ENCODE measurements around the gene LRMDA.
"Not testable (repeated sequence)": the region's sequence is repeated elsewhere in the genome, so short reads cannot be mapped to it uniquely, and the experiment has no call there.

LRMDA gene

DNA sequence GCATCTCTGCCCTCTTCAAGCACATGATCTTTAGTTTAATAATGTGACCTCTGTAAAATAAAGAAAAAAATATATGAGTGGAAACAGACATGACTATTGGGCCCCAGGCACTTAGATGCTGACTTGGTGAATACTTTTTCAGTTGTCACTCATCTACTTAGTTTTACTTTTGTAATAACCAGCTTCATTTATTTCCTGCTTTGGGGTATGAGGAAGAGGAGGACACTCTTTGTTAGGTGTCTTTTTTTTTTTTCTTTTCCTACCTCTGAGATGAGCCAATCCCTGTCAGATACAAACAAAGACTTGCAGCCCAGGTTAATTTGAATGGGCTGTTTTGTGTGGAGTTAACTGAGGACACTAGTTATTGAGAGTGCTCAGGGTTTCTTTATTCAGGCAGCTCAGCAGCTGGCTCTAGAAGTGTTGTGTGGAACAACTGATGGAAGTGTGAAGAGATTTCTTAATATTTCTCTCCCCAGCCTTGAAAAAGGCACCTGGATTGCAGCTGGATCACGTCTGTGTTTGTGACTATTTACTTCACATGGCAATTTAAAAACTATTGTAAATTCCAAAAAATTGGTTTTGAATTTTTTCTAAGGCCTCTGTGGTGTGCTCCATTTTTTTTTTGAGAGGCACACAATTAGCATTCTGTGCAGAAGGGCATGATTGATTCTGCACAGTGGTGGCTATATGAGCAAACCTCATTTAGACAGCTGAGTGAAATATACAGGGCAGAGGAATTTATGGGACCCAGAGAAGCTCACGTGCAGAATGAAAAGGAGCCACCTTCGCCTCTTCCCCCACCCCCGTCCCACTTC lies 333.8 kb downstream of the LRMDA start:
- Histone ChIP-seq H3K27me3 (ENCODE audit: control insufficient read depth, insufficient read depth, low read length) (no peaks in the 10 kb centered on the region), H3K4me1 (ENCODE audit: control insufficient read depth, low read depth, low read length) (peaks cover 9% of the 10 kb centered on the region), H3K4me3 (ENCODE audit: low read length) (no peak overlapping the region), H3K9me3 (ENCODE audit: control insufficient read depth, low read depth, low read length) (no peaks in the 10 kb centered on the region), H3K9ac (ENCODE audit: low read length) (no peak overlapping the region), H3K36me3 (ENCODE audit: control insufficient read depth, low read depth, low read length) (no peaks in the 10 kb centered on the region), H3K27ac (ENCODE audit: low read length) (no peak overlapping the region)

DNA sequence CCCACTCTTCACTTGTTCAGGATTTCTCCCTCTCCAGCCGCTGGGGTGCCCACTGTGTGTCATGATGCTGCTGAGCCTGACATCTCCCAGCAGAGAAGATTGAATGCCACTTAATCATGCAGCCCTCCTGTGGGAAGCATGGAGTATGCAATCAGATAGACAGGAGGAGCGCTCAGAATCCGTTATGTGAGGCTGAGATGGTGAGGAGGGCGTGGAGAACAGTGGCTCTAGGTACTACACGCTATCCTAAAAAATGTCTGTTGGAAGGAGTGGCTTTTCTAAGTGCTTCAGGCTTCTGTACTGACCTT lies 334.3 kb downstream of the LRMDA start:
- Histone ChIP-seq H3K4me3 (ENCODE audit: low read length) (no peak overlapping the region), H3K36me3 (ENCODE audit: control insufficient read depth, low read depth, low read length) (no peaks in the 10 kb centered on the region), H3K27me3 (ENCODE audit: control insufficient read depth, insufficient read depth, low read length) (no peaks in the 10 kb centered on the region), H3K27ac (ENCODE audit: low read length) (no peak overlapping the region), H3K9ac (ENCODE audit: low read length) (no peak overlapping the region), H3K4me1 (ENCODE audit: control insufficient read depth, low read depth, low read length) (peaks cover 9% of the 10 kb centered on the region), H3K9me3 (ENCODE audit: control insufficient read depth, low read depth, low read length) (no peaks in the 10 kb centered on the region)

GRCh38 chr10:75766106-75766505 lies 334.7 kb downstream of the LRMDA start:
- Histone ChIP-seq H3K9me3 (ENCODE audit: control insufficient read depth, low read depth, low read length) (no peaks in the 10 kb centered on the region), H3K4me3 (ENCODE audit: low read length) (no peak overlapping the region), H3K27ac (ENCODE audit: low read length) (no peak overlapping the region), H3K36me3 (ENCODE audit: control insufficient read depth, low read depth, low read length) (no peaks in the 10 kb centered on the region), H3K9ac (ENCODE audit: low read length) (no peak overlapping the region), H3K27me3 (ENCODE audit: control insufficient read depth, insufficient read depth, low read length) (no peaks in the 10 kb centered on the region), H3K4me1 (ENCODE audit: control insufficient read depth, low read depth, low read length) (peaks cover 9% of the 10 kb centered on the region)

DNA sequence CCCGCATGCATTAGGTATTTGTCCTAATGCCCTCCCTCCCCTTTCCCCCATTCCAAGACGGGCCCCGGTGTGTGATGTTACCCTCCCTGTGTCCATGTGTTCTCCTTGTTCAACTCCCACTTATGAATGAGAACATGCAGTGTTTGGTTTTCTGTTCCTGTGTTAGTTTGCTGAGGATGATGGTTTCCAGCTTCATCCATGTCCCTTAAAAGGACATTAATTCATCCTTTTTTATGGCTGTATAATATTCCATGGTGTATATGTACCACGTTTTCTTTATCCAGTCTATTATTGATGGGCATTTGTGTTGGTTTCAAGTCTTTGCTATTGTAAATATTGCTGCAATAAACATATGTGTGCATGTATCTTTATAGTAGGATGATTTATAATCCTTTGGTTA lies 335.3 kb downstream of the LRMDA start:
- not testable (repeated sequence) for H3K36me3 ChIP-seq (ENCODE audit: control insufficient read depth, low read depth, low read length); H3K9ac ChIP-seq (ENCODE audit: low read length); H3K4me1 ChIP-seq (ENCODE audit: control insufficient read depth, low read depth, low read length); H3K27me3 ChIP-seq (ENCODE audit: control insufficient read depth, insufficient read depth, low read length); H3K9me3 ChIP-seq (ENCODE audit: control insufficient read depth, low read depth, low read length); H3K27ac ChIP-seq (ENCODE audit: low read length); H3K4me3 ChIP-seq (ENCODE audit: low read length)

DNA sequence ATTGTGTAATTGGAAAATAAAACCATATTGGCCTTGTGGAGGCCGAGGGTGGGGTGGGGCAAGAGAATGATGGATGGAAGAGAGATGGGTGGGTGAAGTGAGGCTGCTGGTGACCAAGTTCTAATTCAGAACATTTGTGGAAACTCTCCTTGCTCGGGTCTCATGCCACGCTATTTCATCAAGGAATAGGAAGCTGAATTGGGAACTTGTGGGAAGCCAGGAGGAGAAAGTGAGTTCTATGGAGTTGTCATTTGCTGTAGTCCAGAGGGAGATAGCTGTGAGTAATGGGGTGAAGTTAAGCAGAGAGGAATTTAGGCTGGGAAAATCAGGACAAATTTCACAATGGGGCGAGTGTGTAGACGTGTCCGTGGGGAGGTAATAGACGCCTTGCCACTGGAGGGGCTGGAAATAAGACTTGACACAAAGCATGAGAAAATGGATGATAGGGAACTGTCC lies 339.2 kb downstream of the LRMDA start:
- Histone ChIP-seq H3K4me3 (ENCODE audit: low read length) (no peak overlapping the region), H3K4me1 (ENCODE audit: control insufficient read depth, low read depth, low read length) (peaks cover 1% of the 10 kb centered on the region), H3K27ac (ENCODE audit: low read length) (no peak overlapping the region)

DNA sequence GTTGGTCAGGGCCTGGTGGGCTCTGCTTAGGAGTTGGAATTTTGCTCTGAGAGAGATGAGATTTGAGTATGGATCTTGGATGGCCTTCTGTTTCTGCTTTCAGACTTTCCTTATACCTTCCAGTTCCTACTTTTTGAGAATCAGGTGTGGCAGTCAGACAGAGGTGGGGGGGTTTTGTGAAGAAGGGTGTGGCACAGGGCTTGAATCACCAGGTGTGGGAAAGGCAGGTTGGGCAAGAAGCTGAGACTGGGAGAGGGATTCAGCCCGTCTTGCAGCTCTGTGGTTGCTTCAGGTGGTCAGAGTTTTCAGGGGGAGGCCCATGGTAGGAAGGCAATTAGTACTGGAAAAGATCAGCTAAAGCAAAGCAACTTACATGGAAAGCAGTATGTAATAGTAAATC lies 340.2 kb downstream of the LRMDA start:
- Histone ChIP-seq H3K27me3 (ENCODE audit: control insufficient read depth, insufficient read depth, low read length) (no peaks in the 10 kb centered on the region), H3K27ac (ENCODE audit: low read length) (no peak overlapping the region), H3K9ac (ENCODE audit: low read length) (no peak overlapping the region), H3K36me3 (ENCODE audit: control insufficient read depth, low read depth, low read length) (no peaks in the 10 kb centered on the region), H3K9me3 (ENCODE audit: control insufficient read depth, low read depth, low read length) (no peaks in the 10 kb centered on the region), H3K4me3 (ENCODE audit: low read length) (no peak overlapping the region), H3K4me1 (ENCODE audit: control insufficient read depth, low read depth, low read length) (no peaks in the 10 kb centered on the region)

More for the DNA sequence above, 339.2 kb downstream of the LRMDA start:
- Histone ChIP-seq H3K9ac (ENCODE audit: low read length) (no peak overlapping the region), H3K36me3 (ENCODE audit: control insufficient read depth, low read depth, low read length) (no peaks in the 10 kb centered on the region), H3K27me3 (ENCODE audit: control insufficient read depth, insufficient read depth, low read length) (no peaks in the 10 kb centered on the region), H3K9me3 (ENCODE audit: control insufficient read depth, low read depth, low read length) (no peaks in the 10 kb centered on the region)

DNA sequence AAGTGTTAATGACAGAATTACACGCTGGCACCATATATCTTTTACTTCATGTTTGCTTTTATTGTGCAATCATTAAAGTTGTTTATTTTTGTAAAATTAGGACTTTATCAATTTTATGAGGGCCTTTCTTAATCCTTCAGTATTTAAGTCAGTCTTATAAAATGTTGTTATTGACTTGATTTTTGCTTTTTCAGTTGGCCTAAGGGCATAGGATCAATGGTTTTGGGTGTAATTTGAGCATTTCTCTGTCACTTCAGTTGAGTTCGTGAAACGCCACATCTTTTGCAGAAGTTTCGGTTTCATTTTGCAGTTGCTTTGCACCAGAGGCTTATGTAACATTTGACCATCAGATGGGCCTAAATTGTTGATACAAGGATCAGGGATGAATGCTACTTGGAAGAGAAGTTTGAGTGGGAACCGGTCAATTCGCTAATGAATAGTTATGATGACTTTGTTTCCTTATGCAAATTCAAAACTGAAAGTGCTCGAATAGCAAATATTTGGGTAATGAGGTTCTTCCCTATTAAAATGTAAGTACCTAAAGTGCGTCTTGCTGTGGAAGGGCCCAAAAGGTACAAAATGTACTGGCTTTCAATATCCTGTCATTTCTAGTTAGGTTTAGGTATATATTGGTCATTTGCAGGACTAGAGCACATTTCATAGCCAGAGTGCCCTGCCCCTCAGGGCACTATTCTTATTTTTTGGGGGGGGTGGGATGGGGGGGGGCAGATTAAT lies 340.9 kb downstream of the LRMDA start:
- H3K4me3 ChIP-seq (ENCODE audit: low read length) = no peak overlapping the region
- no peaks in the 10 kb centered on the region for H3K27me3 ChIP-seq (ENCODE audit: control insufficient read depth, insufficient read depth, low read length)
- H3K9ac ChIP-seq (ENCODE audit: low read length) = no peak overlapping the region
- no peak overlapping the region for H3K27ac ChIP-seq (ENCODE audit: low read length)
- no peaks in the 10 kb centered on the region for H3K36me3 ChIP-seq (ENCODE audit: control insufficient read depth, low read depth, low read length)
- H3K4me1 ChIP-seq (ENCODE audit: control insufficient read depth, low read depth, low read length) = no peaks in the 10 kb centered on the region
- H3K9me3 ChIP-seq (ENCODE audit: control insufficient read depth, low read depth, low read length) = no peaks in the 10 kb centered on the region

DNA sequence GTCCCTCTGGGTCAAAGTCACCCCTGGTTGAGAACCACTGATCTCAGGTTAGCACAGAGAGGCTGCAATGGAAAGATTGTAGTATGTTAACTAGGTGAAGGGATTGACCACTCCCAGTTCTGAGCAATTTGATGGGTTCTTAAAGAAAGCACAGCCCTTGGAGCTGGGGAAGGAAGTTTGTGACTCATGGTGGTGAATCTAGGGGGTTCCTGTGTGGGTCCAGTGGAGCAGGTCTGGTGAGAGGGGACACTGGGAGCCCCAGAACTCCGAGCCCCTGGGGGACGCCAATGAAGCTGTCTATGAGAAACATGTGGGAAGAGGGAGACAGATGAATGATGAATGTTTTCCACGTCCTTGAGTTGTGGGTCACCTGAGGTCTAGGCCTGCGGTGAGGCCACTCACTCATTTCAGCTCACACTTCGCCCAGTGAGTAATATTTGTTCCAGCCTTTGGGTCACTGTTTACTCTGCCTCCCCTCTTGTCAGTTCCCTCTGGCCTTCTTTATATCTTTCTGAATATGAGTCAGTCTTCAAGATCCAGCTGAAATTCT lies 341.9 kb downstream of the LRMDA start:
- H3K4me1 ChIP-seq (ENCODE audit: control insufficient read depth, low read depth, low read length) = no peaks in the 10 kb centered on the region
- H3K36me3 ChIP-seq (ENCODE audit: control insufficient read depth, low read depth, low read length) = no peaks in the 10 kb centered on the region
- H3K27ac ChIP-seq (ENCODE audit: low read length) = no peak overlapping the region
- H3K4me3 ChIP-seq (ENCODE audit: low read length) = no peak overlapping the region
- no peak overlapping the region for H3K9ac ChIP-seq (ENCODE audit: low read length)
- H3K9me3 ChIP-seq (ENCODE audit: control insufficient read depth, low read depth, low read length) = no peaks in the 10 kb centered on the region
- H3K27me3 ChIP-seq (ENCODE audit: control insufficient read depth, insufficient read depth, low read length) = no peaks in the 10 kb centered on the region

DNA sequence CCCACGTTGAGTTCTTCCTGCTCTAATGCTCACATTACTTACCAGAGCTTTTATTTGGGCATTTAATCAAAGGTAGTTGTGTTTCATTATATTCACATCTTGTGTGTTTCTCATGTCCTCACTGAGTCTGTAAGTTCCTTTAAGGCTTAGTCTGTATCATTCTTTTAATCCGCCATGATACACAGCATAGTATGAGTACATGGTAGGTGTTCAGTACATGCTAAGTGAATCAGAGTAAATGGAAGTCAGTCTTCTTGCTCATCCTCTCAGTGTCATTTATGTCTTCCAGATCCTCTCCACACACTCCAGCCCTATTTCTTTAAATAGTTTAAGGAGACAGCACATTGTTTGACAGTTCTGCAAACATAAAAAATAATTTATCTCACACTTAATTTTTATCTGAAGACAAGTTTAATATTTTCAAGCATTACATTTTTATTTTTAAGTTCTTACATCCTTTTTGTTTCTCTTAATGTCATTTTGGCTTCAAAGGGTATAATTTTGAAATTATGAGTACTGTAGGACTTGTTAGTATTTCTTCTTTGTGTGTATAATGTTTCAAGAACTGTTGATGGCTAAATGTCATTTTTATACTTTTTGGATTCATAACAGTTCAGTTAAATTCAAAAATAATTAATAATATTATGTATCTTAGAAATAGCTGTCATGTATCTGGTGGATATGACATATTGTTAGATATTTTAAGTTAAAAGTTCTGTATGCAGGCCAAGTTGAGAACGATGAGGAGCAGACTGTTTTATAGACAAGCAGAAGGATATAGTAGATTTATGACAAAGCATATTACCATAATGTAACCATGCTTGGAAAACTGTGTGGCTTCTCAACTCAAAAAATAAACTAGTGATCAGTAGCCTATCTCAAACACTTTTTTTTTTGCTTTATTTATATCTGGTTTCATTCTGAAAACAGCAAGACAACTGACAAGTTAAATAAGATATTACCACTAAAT lies 342.7 kb downstream of the LRMDA start:
- Histone ChIP-seq H3K4me1 (ENCODE audit: control insufficient read depth, low read depth, low read length) (no peaks in the 10 kb centered on the region), H3K9ac (ENCODE audit: low read length) (no peak overlapping the region), H3K27me3 (ENCODE audit: control insufficient read depth, insufficient read depth, low read length) (no peaks in the 10 kb centered on the region), H3K27ac (ENCODE audit: low read length) (no peak overlapping the region), H3K4me3 (ENCODE audit: low read length) (no peak overlapping the region), H3K9me3 (ENCODE audit: control insufficient read depth, low read depth, low read length) (no peaks in the 10 kb centered on the region), H3K36me3 (ENCODE audit: control insufficient read depth, low read depth, low read length) (no peaks in the 10 kb centered on the region)

- Histone ChIP-seq H3K4me1 (ENCODE audit: control insufficient read depth, low read depth, low read length) (no peaks in the 10 kb centered on the region), H3K27ac (ENCODE audit: low read length) (no peak overlapping the region)
These were observed 343.5 kb downstream of the LRMDA start for GRCh38 chr10:75774783-75775490.

More at GRCh38 chr10:75774783-75775490, 343.5 kb downstream of the LRMDA start:
- no peaks in the 10 kb centered on the region for H3K27me3 ChIP-seq (ENCODE audit: control insufficient read depth, insufficient read depth, low read length)
- H3K9ac ChIP-seq (ENCODE audit: low read length) = no peak overlapping the region
- H3K4me3 ChIP-seq (ENCODE audit: low read length) = no peak overlapping the region
- no peaks in the 10 kb centered on the region for H3K9me3 ChIP-seq (ENCODE audit: control insufficient read depth, low read depth, low read length)
- no peaks in the 10 kb centered on the region for H3K36me3 ChIP-seq (ENCODE audit: control insufficient read depth, low read depth, low read length)
